ENCODE data around the gene CEP70.

GRCh38 chr3:138544546-138544945 lies 49.5 kb downstream of the CEP70 start:
- TF ChIP-seq, protein P1, sequence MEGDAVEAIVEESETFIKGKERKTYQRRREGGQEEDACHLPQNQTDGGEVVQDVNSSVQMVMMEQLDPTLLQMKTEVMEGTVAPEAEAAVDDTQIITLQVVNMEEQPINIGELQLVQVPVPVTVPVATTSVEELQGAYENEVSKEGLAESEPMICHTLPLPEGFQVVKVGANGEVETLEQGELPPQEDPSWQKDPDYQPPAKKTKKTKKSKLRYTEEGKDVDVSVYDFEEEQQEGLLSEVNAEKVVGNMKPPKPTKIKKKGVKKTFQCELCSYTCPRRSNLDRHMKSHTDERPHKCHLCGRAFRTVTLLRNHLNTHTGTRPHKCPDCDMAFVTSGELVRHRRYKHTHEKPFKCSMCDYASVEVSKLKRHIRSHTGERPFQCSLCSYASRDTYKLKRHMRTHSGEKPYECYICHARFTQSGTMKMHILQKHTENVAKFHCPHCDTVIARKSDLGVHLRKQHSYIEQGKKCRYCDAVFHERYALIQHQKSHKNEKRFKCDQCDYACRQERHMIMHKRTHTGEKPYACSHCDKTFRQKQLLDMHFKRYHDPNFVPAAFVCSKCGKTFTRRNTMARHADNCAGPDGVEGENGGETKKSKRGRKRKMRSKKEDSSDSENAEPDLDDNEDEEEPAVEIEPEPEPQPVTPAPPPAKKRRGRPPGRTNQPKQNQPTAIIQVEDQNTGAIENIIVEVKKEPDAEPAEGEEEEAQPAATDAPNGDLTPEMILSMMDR (conservative IDR thresholded peaks at IDR 0.05; ENCODE audit: low read depth, low read length) = no peak
- no peak for TF ChIP-seq EZH2 (IDR thresholded peaks at IDR 0.05; ENCODE audit: borderline replicate concordance, low read depth, low read length, poor library complexity, severe bottlenecking)
